Tibial nerve (tissue), 4 donors: ENCODE measurements around the gene HDAC11.
A peak's percentile ranks its signal among the peaks of the same experiment; 100 is the strongest.

Experiments
- EP300 ChIP-seq, 2 donors: sonication (generic); formaldehyde crosslinking; IDR thresholded peaks; one replicate each; pipeline ENCODE4 v1.6.1; 2017; ENCODE audit warnings: antibody characterized with exemption in 2 of 2, mild to moderate bottlenecking in 1 of 2
- TF ChIP-seq, protein P1 (sequence below), 5 experiments: fragments of 200-600 bp in 3 of 5; fragments of 450-650 bp in 2 of 5; sonication (generic) in 3 of 5; IDR thresholded peaks; one replicate each; pipeline ENCODE4 v1.5.1; 2016 to 2019; ENCODE audit warnings: antibody characterized with exemption in 5 of 5, mild to moderate bottlenecking in 3 of 5, moderate library complexity in 2 of 5

DNA sequence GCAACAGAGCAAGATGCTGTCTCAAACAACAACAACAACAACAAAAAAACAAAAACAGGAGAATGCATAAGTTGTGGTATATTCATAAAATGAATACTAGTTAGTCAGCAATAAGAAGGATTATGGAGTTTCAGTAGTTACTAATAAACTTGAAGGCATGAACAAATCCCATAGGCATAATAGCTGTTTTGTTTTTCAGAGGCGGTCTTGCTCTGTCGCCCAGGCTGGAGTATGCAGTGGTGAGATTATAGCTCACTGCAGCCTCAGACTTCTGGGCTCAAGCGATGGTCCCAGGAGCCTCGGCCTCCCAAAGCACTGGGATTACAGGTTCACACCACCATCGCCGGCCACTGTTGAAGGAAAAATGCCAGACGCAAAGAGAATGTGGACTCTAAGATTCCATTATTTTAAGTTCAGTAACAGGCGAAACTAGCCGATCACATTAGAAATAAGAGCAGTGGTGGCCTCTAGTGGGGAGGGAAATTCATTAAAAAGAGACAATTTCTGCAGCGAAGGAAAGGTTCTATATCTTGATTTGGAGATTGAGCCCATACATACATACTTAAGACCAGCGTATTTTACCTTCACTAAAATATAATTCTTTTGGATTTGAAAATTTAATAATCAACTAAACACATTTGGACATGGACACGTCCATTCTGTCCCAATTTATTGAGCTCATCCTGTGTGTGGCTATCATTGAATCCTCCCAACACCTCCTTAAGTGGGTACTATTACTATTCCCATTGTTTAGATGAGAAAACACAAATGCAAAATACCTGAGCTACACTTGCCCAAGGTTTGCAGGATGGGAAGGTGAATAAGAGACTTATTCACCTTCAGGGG, 27.4 kb upstream of the HDAC11 start:
- TF ChIP-seq, protein P1, sequence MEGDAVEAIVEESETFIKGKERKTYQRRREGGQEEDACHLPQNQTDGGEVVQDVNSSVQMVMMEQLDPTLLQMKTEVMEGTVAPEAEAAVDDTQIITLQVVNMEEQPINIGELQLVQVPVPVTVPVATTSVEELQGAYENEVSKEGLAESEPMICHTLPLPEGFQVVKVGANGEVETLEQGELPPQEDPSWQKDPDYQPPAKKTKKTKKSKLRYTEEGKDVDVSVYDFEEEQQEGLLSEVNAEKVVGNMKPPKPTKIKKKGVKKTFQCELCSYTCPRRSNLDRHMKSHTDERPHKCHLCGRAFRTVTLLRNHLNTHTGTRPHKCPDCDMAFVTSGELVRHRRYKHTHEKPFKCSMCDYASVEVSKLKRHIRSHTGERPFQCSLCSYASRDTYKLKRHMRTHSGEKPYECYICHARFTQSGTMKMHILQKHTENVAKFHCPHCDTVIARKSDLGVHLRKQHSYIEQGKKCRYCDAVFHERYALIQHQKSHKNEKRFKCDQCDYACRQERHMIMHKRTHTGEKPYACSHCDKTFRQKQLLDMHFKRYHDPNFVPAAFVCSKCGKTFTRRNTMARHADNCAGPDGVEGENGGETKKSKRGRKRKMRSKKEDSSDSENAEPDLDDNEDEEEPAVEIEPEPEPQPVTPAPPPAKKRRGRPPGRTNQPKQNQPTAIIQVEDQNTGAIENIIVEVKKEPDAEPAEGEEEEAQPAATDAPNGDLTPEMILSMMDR (IDR thresholded peaks at IDR 0.05): peak; percentile 61 to 75 (median 66)
- TF ChIP-seq EP300 (IDR thresholded peaks at IDR 0.05): no peak
